ENCODE results near the gene RFC4.

RFC4 gene

DNA sequence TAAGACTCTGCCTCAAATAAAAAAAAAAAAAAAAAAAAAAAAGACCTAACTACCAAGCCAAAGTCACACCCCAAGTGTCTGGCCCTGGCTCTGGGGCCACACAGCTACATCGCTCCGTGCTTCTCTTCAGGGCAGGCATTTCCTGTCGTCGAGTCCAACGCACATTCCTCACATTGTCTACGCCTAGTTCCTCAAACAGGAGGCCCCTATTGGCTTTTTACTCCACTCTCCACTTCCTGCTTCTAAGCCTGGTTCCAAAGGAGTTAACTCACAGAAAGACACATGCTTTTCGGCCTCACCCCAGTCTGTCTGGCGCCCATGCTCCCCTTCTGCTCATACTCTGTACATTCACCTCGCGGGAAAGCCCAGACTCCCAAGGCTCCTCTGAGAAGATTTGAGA, 60.3 kb downstream of the RFC4 start:
- TF ChIP-seq, protein P1, sequence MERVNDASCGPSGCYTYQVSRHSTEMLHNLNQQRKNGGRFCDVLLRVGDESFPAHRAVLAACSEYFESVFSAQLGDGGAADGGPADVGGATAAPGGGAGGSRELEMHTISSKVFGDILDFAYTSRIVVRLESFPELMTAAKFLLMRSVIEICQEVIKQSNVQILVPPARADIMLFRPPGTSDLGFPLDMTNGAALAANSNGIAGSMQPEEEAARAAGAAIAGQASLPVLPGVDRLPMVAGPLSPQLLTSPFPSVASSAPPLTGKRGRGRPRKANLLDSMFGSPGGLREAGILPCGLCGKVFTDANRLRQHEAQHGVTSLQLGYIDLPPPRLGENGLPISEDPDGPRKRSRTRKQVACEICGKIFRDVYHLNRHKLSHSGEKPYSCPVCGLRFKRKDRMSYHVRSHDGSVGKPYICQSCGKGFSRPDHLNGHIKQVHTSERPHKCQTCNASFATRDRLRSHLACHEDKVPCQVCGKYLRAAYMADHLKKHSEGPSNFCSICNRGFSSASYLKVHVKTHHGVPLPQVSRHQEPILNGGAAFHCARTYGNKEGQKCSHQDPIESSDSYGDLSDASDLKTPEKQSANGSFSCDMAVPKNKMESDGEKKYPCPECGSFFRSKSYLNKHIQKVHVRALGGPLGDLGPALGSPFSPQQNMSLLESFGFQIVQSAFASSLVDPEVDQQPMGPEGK (CRISPR knock-in tag; IDR thresholded peaks at IDR 0.05; ENCODE audit: borderline replicate concordance), result no peak
- TF ChIP-seq ARNTL (CRISPR knock-in tag; IDR thresholded peaks at IDR 0.05; ENCODE audit: borderline replicate concordance, low read depth) (no peak), ZFP3 (CRISPR knock-in tag; IDR thresholded peaks at IDR 0.05) (no peak), TOX (CRISPR knock-in tag; IDR thresholded peaks at IDR 0.05; ENCODE audit: borderline replicate concordance) (no peak), ZNF8 (CRISPR knock-in tag; IDR thresholded peaks at IDR 0.05) (no peak), SNAI2 (CRISPR knock-in tag; IDR thresholded peaks at IDR 0.05) (no peak), ZNF70 (CRISPR knock-in tag; IDR thresholded peaks at IDR 0.05) (no peak)
- TF ChIP-seq, protein P2, sequence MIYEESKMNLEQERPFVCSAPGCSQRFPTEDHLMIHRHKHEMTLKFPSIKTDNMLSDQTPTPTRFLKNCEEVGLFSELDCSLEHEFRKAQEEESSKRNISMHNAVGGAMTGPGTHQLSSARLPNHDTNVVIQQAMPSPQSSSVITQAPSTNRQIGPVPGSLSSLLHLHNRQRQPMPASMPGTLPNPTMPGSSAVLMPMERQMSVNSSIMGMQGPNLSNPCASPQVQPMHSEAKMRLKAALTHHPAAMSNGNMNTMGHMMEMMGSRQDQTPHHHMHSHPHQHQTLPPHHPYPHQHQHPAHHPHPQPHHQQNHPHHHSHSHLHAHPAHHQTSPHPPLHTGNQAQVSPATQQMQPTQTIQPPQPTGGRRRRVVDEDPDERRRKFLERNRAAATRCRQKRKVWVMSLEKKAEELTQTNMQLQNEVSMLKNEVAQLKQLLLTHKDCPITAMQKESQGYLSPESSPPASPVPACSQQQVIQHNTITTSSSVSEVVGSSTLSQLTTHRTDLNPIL (CRISPR knock-in tag; IDR thresholded peaks at IDR 0.05; ENCODE audit: low read depth), result no peak
- TF ChIP-seq, protein P3, sequence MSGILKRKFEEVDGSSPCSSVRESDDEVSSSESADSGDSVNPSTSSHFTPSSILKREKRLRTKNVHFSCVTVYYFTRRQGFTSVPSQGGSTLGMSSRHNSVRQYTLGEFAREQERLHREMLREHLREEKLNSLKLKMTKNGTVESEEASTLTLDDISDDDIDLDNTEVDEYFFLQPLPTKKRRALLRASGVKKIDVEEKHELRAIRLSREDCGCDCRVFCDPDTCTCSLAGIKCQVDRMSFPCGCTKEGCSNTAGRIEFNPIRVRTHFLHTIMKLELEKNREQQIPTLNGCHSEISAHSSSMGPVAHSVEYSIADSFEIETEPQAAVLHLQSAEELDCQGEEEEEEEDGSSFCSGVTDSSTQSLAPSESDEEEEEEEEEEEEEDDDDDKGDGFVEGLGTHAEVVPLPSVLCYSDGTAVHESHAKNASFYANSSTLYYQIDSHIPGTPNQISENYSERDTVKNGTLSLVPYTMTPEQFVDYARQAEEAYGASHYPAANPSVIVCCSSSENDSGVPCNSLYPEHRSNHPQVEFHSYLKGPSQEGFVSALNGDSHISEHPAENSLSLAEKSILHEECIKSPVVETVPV (CRISPR knock-in tag; IDR thresholded peaks at IDR 0.05), result no peak

DNA sequence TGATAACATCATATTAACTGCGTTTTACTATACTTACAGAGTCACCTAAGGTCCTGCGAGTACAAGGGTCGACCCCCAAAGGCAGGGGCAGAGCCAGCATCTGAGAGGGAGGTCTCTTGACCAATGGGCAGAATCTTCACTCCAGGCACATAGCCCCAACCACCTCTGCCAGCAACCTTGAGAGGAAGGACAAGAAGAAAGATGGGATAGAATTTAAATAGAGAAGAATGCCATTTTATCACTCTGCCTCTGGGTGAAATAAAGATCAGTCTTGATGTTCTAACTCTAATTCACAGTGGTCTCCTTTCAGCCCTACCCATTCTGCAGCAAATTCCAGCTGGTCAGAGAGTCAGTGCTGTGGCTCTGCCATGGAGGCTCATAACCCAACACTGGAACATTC, 62.6 kb downstream of the RFC4 start:
- no peak for TF ChIP-seq ISL1 (CRISPR knock-in tag; IDR thresholded peaks at IDR 0.05)
- no peak for TF ChIP-seq ZNF70 (CRISPR knock-in tag; IDR thresholded peaks at IDR 0.05)
- TF ChIP-seq ZFP30 (CRISPR knock-in tag; IDR thresholded peaks at IDR 0.05), result no peak
- TF ChIP-seq, protein P3 (CRISPR knock-in tag; IDR thresholded peaks at IDR 0.05), result no peak
- no peak for TF ChIP-seq ZNF8 (CRISPR knock-in tag; IDR thresholded peaks at IDR 0.05)
- TF ChIP-seq, protein P2 (CRISPR knock-in tag; IDR thresholded peaks at IDR 0.05; ENCODE audit: low read depth), result no peak
- ATAC-seq, result no peak

More for the DNA sequence above, 60.3 kb downstream of the RFC4 start:
- ATAC-seq, result peak; percentile 78

DNA sequence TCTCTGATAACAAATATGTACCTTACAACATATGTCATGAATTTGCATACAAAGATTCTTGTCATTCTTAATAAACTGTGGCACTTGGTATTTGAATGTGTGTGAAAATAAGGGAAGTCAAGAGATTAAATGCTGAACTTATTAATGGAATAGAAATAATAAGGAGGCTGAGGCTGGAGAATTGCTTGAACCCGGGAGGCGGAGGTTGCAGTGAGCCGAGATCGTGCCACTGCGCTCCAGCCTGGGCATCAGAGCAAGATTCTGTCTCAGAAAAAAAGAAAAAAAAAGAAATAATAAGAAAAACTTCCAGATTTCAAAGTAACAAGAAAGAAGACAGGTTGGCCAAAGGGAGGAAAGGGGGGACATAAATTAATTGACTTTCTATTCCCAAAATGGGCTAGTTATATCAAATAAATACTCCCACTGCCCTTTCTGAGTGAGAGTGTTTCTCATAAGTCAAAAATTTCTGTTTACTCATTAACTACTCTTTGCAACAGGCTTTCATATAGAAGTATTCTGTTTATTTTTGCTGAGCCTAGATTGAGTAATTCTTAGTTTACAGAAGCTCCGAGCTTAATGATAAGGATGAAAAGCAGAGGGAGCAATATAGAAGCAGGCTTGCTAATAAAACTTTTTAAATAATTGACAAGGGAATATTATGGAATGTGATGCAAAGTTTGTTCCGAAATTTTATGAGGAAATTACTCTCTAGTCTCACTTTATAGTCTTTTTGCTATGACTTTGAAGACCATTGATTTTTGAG, 63.5 kb downstream of the RFC4 start:
- no peak for ATAC-seq
- TF ChIP-seq OSR1 (CRISPR knock-in tag; IDR thresholded peaks at IDR 0.05), result no peak
- no peak for TF ChIP-seq ZFP30 (CRISPR knock-in tag; IDR thresholded peaks at IDR 0.05)
- no peak for TF ChIP-seq ZNF8 (CRISPR knock-in tag; IDR thresholded peaks at IDR 0.05)
- TF ChIP-seq, protein P3 (CRISPR knock-in tag; IDR thresholded peaks at IDR 0.05), result no peak
- no peak for TF ChIP-seq TOX (CRISPR knock-in tag; IDR thresholded peaks at IDR 0.05; ENCODE audit: borderline replicate concordance)
- TF ChIP-seq, protein P4, sequence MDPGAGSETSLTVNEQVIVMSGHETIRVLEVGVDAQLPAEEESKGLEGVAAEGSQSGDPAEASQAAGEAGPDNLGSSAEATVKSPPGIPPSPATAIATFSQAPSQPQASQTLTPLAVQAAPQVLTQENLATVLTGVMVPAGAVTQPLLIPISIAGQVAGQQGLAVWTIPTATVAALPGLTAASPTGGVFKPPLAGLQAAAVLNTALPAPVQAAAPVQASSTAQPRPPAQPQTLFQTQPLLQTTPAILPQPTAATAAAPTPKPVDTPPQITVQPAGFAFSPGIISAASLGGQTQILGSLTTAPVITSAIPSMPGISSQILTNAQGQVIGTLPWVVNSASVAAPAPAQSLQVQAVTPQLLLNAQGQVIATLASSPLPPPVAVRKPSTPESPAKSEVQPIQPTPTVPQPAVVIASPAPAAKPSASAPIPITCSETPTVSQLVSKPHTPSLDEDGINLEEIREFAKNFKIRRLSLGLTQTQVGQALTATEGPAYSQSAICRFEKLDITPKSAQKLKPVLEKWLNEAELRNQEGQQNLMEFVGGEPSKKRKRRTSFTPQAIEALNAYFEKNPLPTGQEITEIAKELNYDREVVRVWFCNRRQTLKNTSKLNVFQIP (CRISPR knock-in tag; IDR thresholded peaks at IDR 0.05; ENCODE audit: borderline replicate concordance, low read depth), result no peak
- no peak for TF ChIP-seq ZFP3 (CRISPR knock-in tag; IDR thresholded peaks at IDR 0.05)
- TF ChIP-seq, protein P1 (CRISPR knock-in tag; IDR thresholded peaks at IDR 0.05; ENCODE audit: borderline replicate concordance), result no peak
- TF ChIP-seq, protein P2 (CRISPR knock-in tag; IDR thresholded peaks at IDR 0.05; ENCODE audit: low read depth), result no peak
- no peak for TF ChIP-seq TCF4 (CRISPR knock-in tag; IDR thresholded peaks at IDR 0.05; ENCODE audit: borderline replicate concordance)
- TF ChIP-seq, protein P5, sequence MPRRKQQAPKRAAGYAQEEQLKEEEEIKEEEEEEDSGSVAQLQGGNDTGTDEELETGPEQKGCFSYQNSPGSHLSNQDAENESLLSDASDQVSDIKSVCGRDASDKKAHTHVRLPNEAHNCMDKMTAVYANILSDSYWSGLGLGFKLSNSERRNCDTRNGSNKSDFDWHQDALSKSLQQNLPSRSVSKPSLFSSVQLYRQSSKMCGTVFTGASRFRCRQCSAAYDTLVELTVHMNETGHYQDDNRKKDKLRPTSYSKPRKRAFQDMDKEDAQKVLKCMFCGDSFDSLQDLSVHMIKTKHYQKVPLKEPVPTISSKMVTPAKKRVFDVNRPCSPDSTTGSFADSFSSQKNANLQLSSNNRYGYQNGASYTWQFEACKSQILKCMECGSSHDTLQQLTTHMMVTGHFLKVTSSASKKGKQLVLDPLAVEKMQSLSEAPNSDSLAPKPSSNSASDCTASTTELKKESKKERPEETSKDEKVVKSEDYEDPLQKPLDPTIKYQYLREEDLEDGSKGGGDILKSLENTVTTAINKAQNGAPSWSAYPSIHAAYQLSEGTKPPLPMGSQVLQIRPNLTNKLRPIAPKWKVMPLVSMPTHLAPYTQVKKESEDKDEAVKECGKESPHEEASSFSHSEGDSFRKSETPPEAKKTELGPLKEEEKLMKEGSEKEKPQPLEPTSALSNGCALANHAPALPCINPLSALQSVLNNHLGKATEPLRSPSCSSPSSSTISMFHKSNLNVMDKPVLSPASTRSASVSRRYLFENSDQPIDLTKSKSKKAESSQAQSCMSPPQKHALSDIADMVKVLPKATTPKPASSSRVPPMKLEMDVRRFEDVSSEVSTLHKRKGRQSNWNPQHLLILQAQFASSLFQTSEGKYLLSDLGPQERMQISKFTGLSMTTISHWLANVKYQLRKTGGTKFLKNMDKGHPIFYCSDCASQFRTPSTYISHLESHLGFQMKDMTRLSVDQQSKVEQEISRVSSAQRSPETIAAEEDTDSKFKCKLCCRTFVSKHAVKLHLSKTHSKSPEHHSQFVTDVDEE (CRISPR knock-in tag; IDR thresholded peaks at IDR 0.05), result no peak
- TF ChIP-seq ARNTL (CRISPR knock-in tag; IDR thresholded peaks at IDR 0.05; ENCODE audit: borderline replicate concordance, low read depth), result no peak
- no peak for TF ChIP-seq PPARA (CRISPR knock-in tag; IDR thresholded peaks at IDR 0.05; ENCODE audit: borderline replicate concordance)
